HG03457 (cell line): ENCODE measurements around the gene SMAD6.
"Not testable (repeated sequence)": the region's sequence is repeated elsewhere in the genome, so short reads cannot be mapped to it uniquely, and the experiment has no call there.

Source experiments
- ATAC-seq: cut with Tn5 transposase; IDR thresholded peaks from one replicate; pipeline ENCODE4 v1.9.1; 2021; ENCODE audit warnings: moderate number of reproducible peaks; ENCODE audit not compliant: unreplicated experiment

SMAD6 gene

DNA sequence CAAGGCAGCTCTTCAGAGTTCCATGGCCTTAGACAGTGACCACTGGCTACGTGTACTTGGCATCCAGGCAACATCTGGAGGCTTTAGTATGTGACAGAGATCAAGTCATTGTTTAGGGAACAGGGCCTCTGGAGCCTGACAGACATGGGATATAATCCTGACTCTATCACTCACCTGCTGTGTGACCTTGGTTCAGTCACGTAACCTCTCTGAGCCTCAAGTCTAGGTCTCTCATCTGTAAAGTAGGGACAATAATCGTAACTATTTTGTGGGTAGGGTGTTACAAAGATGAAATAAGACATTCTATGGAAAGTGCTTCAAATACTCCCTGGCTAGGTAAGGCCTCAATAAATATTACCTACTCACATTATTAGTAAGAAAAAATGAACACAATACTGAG is 114.2 kb downstream of the SMAD6 start:
- ATAC-seq: no peak

DNA sequence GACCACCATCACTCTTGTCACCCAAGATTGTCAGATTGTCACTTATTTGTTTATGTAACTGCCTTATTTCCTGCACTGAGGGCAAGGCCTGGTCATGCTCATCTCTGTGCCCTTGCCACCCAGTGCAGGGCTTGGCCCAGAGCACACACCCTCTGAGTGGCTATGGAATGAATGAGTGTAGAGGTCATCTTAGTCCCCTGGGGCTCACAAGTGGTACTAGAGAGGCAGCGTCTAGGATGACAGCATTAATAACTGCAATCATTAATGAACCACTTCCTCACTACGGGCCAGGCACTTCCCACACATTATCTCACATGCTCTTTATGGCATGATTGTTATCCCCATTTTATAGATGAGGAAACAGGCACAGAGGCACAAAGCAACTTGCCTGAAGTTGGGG is 117.0 kb downstream of the SMAD6 start:
- ATAC-seq: peak; percentile 74

DNA sequence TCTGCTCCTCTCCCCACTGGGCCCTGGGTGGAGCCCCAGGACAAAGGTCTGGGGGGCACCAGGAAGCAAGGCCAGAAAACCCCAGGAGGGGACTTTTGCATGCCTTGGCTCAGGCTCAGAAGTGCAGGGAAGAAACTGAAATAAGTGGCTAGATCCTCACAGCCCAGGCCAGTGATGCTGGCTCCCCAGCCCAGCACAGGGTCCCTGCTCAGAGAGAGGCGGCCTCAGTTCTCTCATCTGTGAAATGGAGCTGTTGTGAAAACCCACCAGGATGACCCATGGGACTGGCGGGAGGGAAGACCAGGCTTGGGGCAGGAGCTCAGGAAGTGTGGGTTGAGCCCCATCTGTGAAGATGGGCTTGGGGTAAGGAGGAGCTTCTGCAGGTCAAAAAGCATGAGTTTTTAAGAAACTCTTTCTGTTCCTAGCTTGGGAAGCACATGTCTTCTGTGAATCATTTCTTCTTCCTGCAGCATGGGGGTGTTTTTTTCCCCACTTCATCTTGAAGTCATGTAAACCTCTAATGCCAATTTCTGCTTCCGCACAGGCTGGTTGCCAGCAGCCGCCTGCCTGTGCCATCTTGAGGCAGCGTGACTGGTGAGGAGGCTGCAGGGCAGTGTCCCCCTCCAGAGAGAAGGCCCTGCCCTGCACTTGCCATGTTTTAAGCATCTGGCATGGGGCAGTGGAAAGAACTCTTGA is 118.6 kb downstream of the SMAD6 start:
- ATAC-seq: no peak

DNA sequence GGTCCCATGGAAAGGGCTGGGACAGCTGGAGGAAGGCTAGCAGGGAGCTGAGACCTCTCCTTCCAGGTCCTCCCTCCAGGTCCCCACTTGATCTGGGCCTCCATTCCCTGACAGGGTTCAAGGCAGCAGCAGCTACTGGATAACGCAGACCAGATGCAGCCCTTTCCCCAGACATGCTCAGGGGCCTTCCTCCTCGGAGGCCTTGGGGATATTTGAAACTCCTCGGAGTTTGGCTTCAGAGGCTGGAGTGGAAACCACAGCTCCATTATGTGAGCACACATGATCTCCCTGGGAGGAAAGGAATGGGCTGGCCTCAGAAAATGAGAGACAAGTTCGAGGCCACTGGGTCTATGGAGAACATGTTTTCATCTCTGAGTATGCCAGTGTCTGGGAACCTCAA is 119.3 kb downstream of the SMAD6 start:
- ATAC-seq: no peak

DNA sequence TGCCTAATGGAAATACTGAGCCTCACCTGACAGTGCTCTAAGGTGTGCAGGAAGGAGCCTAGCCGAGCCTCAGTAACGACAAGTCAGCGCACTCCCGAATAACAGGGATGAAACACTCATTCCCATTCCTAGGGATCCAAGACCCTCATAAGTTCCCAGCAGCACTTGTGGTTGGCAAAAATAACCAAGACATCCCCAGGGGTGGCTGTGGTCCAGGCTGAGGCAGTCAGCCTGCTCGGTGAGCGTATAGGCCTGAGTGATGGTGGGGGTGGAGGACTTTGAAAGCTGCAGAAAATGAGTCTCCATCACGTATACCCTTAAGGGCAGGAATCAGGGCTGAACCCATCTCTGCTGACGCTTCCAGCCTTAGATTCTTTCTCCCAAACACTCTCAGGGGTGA is 120.1 kb downstream of the SMAD6 start:
- no peak for ATAC-seq

DNA sequence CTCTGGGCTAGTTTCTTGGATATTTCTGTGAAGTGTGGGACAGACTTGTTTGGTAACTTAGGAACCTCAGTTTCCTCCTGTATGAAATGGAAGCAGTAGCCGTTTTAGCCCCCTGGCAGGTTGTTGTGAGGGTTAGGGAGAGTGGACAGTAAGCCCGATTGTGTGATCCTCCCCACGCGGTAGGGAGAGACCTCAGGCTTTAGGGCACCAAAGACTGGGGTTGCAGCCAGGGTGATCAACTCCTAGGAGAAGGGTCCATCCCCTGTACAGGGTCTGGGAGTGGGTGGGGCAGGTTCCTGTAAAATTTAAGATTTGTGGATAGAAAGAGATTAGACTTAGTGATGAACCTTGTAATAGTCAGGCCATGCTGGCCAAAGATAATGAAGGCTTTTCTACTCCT is 120.5 kb downstream of the SMAD6 start:
- no peak for ATAC-seq

DNA sequence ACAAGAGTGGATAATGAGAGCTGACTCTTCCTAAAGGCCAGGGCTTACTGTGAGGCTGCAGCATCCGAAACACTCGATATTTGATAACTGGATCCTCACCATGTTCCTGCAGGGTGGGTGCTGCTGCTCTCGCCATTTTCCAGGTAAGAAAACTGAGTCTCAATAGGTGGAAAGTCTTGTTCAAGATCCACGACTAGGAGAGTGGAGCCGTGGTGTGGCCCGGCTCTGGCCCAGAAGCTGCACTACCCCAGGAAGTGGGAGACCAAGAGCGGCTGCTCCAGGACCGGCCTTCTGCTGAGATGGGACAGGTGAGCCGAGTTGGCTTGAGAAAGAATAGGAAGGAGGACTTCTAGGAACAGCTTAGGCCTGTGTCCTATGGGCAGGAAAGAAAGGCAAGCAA is 121.6 kb downstream of the SMAD6 start:
- no peak for ATAC-seq

DNA sequence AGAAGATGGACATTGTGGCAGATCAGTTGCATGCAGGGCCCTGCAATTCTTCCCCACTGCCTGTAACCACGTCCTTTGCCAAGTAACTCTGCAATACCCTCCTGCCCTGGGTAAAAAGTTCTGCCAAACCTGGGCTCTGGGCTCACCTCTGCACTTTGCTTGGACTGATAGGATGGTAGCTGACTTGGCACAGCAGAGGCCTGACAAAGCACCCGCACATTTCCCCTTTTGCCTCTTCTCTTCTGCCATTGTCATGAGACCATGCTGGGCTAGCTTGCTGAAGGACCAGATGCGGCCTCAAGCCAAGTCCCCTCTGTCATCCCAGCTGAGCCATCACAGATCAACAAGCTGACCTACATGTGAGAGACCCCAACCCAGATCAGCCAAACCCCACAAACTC is 122.4 kb downstream of the SMAD6 start:
- ATAC-seq: no peak

DNA sequence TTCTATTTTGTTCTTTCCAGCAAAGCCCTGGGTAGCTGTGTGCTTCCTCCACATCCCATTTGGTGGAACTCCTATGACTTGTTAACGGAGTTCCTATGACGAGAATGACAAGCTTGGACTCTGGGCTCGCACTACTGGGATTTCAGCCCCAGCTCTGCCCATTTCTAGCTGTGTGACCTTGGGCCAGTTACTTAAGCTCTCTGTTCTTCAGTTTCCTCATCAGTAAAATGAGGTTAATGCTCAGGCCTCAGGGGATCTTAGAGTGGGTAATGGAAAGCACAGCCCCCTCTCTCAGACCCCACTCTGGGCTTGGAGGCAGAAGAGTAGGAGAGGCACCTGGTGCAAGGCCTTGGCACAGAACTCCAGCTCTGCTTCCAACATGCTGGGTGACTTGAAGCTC is 123.1 kb downstream of the SMAD6 start:
- ATAC-seq: no peak

DNA sequence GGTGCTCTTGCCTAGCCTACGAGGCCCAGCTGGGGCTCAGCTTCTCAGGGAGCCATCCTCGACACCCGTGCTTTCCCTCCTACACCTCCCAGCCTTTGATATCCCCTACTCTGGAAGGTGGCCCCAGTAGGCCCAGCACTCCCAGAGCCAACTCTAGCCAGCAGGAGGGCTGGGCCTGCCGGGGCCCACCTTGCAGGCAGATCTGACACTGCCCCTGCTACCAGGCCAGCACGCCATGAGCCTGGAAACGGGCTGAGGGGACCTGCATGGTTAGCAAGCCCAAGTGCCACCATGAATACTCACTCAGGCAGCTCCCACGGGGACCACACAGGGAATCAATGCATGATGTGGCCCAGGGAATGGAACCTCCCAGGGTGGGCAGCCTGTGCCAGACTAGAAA is 123.7 kb downstream of the SMAD6 start:
- ATAC-seq: no peak

DNA sequence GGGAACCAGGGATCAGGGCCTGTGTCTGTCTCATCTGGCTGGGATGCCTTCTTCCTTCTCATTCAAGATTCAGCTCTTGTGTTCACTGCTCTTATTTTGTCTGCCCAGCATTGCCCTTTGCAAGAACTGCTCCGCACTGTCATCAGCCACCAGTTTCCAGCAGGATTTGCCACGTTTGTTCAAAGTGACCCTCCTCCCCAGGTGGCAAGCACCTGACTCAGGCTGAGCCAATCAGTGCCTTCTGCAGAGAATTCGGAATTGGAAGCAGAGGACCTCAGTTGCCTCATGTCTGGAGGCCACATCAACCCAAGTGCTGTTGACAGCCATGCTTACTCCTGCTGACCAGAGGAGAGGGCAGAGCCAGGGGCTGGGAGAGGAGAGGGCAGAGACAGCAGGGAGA is 124.5 kb downstream of the SMAD6 start:
- no peak for ATAC-seq

DNA sequence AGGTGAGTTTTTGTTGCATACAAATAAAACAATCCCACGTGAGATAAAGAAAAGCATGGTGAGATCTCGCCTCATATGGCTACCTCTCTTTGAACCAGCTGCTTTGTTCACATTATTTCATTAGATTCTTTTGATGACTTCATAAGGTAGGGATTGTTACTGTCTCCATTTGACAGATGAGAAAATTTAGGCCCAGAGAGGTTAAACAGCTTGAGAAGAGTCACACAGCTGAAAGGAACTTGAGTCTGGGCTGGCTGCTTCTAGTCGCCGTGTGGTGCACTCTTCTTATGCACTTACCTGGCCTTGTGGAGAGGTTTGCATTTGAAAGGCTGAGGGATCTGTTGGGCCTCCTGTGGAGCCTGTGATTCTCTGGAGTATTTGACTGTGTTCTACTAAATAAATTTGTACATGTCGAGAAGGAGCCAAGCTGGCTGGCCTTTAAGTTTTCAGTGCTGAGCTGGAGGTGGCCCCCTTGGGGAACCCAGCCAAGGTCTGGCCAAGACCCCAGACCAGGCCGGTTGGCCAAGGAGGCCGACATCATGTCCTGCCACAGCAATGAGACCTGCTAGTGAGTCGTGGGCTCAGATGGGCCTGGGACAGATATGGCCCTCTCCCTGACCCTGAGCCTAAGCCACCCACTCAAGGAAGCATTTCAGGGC is 125.1 kb downstream of the SMAD6 start:
- ATAC-seq: no peak

DNA sequence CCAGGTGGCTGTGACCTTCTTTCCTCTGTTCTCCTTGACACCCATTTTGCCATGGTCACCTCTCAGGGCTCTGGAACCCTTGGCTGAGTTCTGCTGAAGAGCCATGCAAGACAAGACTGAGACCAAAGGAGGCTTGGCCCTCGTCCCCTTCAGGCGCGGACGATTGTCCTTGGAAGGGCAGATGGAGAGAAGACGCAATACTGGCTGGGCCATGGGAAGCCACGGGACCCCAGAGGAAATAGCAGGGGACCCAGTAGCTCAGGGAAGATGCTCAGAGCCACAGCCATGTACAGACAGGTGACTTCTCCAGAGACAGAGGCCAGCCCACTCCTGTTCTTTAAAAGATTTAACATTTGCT is 125.6 kb downstream of the SMAD6 start:
- ATAC-seq: no peak

DNA sequence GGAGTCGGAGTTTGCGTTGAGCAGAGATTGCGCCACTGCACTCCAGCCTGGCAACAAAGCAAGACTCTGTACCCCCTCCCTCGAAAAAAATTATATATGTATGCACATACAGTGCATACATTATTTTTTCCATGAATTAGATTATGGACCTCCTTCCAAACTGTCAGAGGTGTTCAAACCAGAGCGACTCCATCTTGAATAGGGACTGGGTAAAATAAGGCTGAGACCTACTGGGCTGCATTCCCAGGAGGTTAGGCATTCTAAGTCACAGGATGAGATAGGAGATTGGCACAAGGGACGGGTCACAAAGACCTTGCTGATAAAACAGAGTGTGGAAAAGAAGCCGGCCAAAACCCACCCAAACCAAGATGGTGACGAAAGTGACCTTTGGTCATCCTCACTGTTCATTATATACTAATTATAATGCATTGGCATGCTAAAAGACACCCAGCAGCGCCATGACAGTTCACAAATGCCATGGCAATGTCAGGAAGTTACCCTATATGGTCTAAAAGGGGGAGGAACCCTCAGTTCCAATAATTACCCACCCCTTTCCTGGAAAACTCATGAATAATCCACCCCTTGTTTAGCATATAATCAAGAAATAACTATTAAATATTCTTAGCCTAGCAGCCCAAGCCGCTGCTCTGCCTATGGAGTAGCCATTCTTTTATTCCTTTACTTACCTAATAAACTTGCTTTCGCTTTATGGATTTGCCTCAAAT is 126.9 kb downstream of the SMAD6 start:
- ATAC-seq: not testable (repeated sequence)

DNA sequence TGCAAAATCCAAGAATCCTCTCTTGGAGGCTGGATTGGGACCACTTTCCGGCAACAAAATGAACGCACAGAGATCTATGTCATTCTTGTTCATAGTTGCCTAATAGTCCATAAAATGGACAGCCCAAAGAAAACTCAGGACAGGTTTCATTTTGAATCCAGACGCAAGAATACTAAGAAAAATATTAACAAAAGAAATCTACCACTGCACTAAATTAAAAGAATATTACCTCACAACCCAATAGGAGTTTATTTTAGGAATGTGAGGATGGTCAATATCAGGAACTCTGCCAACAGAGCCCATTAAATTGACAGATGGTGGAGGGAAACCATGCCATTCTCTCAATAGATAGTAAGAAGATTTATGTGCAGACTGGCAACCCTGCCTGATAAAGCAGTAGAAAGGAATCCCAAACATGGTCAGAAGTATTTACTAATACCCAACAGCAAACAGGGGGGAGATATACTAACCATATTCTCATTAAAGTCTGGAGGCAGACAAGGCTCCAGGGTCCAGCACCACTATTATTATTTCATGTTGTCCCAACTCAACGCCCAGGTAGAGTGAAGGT is 127.6 kb downstream of the SMAD6 start:
- ATAC-seq: no peak

DNA sequence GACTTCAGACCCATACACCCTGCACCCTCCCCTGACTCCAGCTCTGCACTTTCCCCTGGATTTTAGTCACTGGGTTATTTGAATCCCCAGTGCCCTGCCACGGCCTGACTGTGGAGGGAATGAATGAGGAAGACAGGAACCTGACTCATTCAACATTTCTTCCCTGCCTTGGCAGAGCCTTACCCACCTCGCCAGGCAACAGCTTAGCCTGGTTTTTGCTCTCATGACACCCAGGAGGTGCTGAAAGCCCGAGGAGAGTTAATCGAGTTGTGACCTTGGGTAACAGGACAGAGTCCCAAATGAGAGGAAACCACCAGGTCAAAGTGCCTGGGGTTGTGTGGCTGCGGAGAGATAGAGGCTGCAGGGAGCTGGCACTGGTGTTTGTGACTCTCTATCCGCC is 128.3 kb downstream of the SMAD6 start:
- no peak for ATAC-seq

DNA sequence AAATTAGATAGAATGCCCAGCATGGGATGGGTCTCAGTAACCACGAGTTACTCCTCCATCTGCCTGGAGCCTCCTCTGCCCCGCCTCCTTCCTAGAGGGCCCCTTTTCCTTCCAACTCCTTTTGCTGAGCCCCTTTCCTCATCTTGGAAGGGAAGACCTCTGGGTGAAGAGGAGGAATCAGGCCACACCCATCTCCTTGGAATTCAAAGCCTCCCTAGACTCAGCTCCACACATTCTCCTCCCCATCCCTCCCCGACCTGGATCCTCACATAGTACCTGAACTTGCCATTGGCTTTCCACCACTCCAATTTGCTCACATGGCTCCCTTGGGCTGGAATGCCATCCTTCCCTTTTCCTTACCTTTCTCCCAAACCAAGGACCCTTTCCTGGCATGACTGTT is 128.8 kb downstream of the SMAD6 start:
- no peak for ATAC-seq

DNA sequence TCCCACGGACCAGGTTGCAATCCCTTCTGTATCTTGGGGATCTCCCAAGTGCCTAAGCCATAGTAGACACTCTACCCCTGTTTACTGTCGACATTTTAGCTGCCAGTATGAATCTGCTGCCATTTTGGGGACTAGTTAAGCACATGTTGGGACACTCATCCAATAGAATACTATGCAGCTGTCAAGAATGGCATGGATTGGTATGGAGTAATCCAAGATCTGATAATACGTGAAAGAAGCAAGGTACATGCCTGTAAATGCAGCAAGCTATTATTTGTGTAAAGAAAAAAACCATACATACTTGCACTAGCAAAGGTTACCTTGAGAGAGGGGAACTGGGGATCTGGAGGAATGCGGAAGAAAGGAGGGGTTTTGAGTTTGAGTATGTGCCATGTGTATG is 129.3 kb downstream of the SMAD6 start:
- no peak for ATAC-seq

DNA sequence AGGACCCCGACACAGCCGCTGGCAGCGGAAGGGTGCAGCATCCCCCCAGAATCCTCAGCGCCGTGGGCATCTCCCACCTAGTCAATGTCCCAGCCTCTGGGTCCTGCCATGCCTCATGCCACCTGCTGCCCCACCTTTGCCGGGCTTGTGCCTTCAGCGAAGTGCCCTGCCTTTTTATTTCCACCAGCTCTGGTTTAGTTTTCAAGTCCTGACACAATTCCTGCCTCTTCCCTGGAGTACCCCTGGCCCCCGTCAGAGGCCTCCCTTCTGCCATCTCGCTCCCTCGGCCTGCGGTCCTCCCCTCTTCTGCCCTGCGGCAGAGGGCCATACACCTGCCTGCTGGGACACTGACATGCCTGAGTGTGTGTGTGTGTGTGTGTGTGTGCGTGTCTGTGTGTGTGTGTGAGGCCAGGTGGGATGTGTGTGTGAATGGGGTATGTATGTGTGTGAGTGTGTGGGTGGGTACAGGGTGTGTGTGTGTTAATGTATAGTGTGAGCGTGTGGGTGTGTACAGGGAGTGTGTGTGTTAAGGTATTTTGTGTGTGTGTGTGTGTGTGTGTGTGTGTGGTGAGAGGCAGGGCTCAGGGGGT is 129.9 kb downstream of the SMAD6 start:
- no peak for ATAC-seq
